GM18511 (cell line): ENCODE data around the gene ARFGEF3.
"Not testable (repeated sequence)": the region's sequence is repeated elsewhere in the genome, so short reads cannot be mapped to it uniquely, and the experiment has no call there.

Experiments used
- ATAC-seq: cut with Tn5 transposase; IDR thresholded peaks from one replicate; pipeline ENCODE4 v1.9.1; 2021; ENCODE audit warnings: mild to moderate bottlenecking, moderate library complexity; ENCODE audit not compliant: unreplicated experiment

The ARFGEF3 gene

GRCh38 chr6:138161338-138162110 is at the start of gene ARFGEF3:
TSS of gene ARFGEF3 (plus strand) at chr6:138161939. CDS start at chr6:138162087, 148 bp downstream.
- ATAC-seq: peak; percentile 67

GRCh38 chr6:138113588-138114210 is 48.0 kb upstream of the ARFGEF3 start:
- no peak for ATAC-seq

GRCh38 chr6:138115201-138115600 is 46.5 kb upstream of the ARFGEF3 start:
- no peak for ATAC-seq

- peak; percentile 75 for ATAC-seq
Observed at GRCh38 chr6:138115877-138116660, 45.7 kb upstream of the ARFGEF3 start.

- ATAC-seq: no peak
Observed at GRCh38 chr6:138116661-138116999, 45.1 kb upstream of the ARFGEF3 start.

GRCh38 chr6:138117376-138117914 is 44.3 kb upstream of the ARFGEF3 start:
- no peak for ATAC-seq

GRCh38 chr6:138119229-138119628 is 42.5 kb upstream of the ARFGEF3 start:
- ATAC-seq: not testable (repeated sequence)

- ATAC-seq: no peak
Observed at GRCh38 chr6:138119976-138120375, 41.8 kb upstream of the ARFGEF3 start.

- ATAC-seq: no peak
Observed at GRCh38 chr6:138124096-138124495, 37.6 kb upstream of the ARFGEF3 start.

GRCh38 chr6:138128096-138128495 is 33.6 kb upstream of the ARFGEF3 start:
- ATAC-seq: no peak

- ATAC-seq: no peak
Observed at GRCh38 chr6:138129190-138129589, 32.5 kb upstream of the ARFGEF3 start.

GRCh38 chr6:138142806-138143205 is 18.9 kb upstream of the ARFGEF3 start:
- ATAC-seq: no peak

- ATAC-seq: peak; percentile 83
Observed at GRCh38 chr6:138145402-138145801, 16.3 kb upstream of the ARFGEF3 start.

GRCh38 chr6:138146544-138146943 is 15.2 kb upstream of the ARFGEF3 start:
- ATAC-seq: no peak

GRCh38 chr6:138155443-138155842 is 6.3 kb upstream of the ARFGEF3 start:
- ATAC-seq: no peak

GRCh38 chr6:138157986-138158638 is 3.6 kb upstream of the ARFGEF3 start:
- no peak for ATAC-seq

GRCh38 chr6:138159246-138159645 is 2.5 kb upstream of the ARFGEF3 start:
- no peak for ATAC-seq

GRCh38 chr6:138160329-138161087 is 1.2 kb upstream of the ARFGEF3 start:
- ATAC-seq: no peak

GRCh38 chr6:138161088-138161337 is 726 bp upstream of the ARFGEF3 start:
- ATAC-seq: no peak

- peak; percentile 42 for ATAC-seq
Observed at GRCh38 chr6:138162111-138162954, 594 bp downstream of the ARFGEF3 start.
